Brain pericyte (primary cell): ENCODE results near the gene BAZ2B.
"Not testable (repeated sequence)": the region's sequence is repeated elsewhere in the genome, so short reads cannot be mapped to it uniquely, and the experiment has no call there.

Experiments
- DNase-seq: peaks from one replicate; pipeline ENCODE4 v3.0.0-alpha.2; 2012; ENCODE audit warnings: low read depth, low spot score

BAZ2B gene

DNA sequence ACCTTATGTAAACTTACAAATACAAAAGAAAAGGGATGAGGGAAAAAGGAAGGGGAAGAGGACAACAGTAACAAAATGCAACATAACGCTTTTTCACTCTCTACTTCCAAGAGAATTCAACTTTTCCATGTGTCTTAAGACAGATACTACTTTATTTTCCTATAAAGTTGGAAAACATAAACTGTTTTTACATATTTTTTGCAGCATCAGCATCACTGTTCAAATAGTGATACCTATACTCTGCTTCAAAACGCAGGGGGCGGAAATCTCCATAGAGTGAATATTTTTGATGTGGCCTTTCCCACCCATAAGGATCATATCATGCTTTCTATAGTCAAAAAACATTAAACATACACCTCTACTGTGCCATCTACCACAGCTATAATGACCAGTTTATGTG lies 77.5 kb downstream of the BAZ2B start:
- DNase-seq: no peak

DNA sequence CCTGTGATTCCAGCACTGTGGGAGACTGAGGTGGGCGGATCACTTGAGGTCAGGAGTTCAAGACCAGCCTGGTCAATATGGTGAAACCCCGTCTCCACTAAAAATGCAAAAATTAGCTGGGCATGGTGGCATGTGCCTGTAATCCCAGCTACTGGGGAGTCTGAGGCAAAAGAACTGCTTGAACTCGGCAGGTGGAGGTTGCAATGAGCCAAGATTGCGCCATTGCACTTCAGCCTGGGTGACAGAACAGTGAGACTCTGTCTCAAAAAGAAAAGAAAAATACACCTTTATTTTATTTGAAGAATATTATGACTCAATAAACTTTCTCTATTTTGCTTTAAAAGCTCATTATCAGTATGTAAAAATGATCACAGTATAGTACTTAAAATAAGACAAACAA lies 81.1 kb downstream of the BAZ2B start:
- not testable (repeated sequence) for DNase-seq

GRCh38 chr2:159531475-159531874 lies 84.9 kb downstream of the BAZ2B start:
- no peak for DNase-seq

DNA sequence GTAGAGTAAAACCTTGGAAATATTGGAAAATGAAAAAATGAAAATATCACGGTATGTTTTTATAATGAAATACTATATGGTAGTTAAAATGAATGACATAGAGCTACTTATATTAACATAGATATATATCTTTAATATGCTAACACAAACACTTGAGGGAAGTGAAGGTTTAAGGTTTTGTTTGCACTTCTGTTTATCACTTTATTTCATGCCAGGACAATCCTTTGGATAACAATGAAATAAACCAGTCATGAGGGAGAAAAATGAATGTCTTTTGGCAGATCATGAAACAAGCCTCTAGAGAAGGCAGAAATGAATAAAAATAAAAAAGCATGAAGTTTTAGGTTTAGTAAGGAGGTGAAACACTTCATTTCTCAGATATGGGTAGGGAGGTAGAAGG lies 89.9 kb downstream of the BAZ2B start:
- no peak for DNase-seq

GRCh38 chr2:159525012-159525411 lies 91.3 kb downstream of the BAZ2B start:
- DNase-seq: no peak

- DNase-seq: no peak
These were observed 95.1 kb downstream of the BAZ2B start for GRCh38 chr2:159521272-159521671.

DNA sequence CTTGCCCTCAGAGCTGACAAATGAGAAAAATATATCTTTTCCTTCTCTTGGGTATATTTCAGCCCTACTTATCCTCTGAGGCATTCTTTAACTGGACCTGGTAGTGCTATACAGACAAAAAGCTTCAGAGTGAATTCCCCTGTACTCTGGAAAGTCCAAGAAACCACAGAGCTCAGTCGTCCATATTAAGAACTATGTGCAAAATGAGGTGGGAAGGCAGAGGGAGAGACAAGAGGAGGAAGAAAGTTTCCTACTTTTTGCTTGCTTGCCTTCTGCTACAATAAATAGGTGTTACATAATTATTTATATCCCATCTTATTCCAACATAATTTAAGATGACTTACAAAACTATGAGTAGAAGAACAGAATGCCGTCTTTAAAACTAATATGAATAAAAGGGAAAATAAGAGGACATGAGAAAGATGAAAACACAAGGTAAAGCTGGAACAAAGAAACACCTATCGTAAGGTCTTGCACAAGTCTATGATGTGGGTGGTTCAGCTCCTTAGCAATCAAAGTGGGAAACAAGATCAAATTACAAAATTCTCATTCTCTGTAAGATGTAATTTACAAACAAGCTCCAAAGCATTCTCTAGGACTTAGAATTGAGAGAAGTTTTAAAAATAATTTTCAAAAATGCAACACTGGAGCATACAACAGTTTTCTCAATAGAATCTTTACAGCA lies 97.9 kb downstream of the BAZ2B start:
- no peak for DNase-seq

DNA sequence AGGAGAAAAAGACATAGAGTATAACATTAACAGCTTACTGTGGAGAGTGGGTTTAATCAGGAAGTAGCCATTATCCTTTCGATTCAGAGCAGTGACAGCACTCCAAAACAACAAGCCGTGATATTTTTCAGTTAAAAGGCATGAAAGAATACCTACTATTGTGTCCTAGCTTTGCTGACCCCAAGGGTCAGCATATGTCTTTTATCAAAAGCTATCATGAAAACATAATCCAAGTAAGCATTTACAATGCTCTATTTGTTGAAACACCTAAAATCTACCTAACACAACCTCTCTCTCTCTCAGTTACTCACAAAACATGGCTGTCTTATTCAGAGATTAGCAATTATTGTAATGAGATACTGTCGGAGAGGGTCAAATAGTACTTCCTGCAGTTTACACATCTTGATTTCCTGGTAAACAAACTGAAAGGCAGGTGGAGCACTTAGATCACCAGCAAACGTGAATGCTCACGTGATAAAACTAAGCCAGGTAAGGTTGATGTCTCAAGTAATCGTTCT lies 100.0 kb downstream of the BAZ2B start:
- no peak for DNase-seq

DNA sequence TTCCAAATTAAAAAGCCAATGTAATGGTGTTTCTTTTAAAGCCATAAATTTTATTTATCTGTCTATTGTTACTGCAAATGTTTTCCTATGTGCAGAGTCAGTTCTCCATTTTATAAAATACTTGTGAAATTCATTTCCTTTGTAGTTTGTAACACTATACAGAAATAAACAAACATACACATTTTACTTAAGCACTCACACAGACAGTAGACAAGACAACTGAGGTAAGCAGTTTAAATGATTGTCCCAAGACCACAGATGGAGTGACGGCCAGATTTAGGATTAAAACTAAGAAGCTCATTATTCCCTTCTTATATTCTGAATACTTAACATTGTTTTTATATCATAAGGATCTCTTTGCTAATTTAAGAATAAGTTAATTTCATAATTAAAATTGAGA lies 100.9 kb downstream of the BAZ2B start:
- no peak for DNase-seq

DNA sequence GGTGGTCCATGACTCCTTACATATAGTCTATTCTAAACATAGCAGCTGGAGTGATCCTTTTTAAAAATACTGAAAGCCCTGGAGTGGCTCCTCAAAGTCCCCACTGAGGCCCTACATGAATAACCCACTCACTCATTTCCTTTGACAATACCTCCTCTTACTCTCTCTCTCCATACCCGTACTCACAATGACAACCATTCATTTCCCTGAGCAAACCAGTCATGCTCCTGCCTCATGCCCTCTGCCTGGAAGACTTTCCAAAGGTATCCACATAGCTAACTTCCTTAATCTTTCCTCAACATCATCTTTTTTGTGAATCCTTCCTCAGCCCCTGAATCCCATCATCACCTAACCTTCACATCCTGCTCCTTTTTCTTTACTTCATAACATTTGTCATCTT lies 102.6 kb downstream of the BAZ2B start:
- no peak for DNase-seq

DNA sequence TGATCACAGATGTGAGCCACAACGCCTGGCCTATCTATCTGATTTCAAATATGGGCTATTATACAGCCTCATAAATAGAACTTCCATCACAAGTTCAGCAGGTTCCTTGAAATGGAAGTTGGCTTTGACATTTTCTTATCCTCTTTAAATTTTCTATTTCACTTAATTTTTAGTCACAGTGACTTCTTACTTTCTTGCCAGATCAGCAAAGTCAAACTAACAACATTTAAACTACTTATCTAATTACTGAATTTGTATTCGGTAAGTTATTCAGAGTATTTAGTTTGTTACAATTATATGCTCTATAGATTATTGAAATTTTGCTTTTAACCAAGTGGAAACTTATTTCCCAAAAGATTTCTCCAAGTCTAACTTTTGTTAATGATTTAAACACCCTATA lies 108.2 kb downstream of the BAZ2B start:
- no peak for DNase-seq

DNA sequence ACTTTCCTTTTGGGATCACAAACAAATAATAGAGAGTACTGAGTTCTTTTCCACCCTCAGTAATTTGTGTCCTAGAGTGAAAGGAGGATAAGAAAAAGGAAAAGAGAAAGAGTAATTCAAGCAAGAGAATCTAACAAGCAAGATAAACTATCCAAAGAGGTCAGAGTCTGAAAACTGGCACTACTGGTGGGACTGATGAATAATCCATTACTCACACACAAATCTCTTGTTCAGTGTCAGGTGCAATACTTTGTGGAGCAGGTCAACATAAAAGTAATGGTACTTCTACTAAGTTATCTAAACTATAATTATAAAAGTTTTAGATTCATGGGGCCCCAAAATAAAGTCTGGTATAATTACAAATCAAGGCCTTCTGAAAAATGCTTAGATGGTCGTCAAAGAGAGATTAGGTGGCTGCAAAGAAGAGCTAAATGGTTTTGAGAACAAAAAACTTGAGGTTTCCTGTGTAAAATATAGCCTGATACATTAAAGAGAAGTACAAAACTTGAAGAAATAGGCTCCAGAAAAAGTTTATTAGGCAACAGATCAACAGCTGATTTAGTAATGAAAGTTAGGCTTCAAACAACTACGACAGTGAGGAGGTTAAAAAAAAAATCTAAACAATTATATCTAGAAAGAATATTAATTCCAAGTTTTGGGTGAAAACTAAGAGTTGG lies 109.4 kb downstream of the BAZ2B start:
- no peak for DNase-seq

- DNase-seq: no peak
These were observed 110.1 kb downstream of the BAZ2B start for GRCh38 chr2:159506202-159506601.

- DNase-seq: no peak
These were observed 111.2 kb downstream of the BAZ2B start for GRCh38 chr2:159505196-159505595.

- DNase-seq: no peak
These were observed 114.6 kb downstream of the BAZ2B start for GRCh38 chr2:159501743-159502142.

GRCh38 chr2:159497847-159498246 lies 118.5 kb downstream of the BAZ2B start:
- no peak for DNase-seq

GRCh38 chr2:159497256-159497655 lies 119.1 kb downstream of the BAZ2B start:
- DNase-seq: no peak

- DNase-seq: no peak
These were observed 126.9 kb downstream of the BAZ2B start for GRCh38 chr2:159489476-159489875.

DNA sequence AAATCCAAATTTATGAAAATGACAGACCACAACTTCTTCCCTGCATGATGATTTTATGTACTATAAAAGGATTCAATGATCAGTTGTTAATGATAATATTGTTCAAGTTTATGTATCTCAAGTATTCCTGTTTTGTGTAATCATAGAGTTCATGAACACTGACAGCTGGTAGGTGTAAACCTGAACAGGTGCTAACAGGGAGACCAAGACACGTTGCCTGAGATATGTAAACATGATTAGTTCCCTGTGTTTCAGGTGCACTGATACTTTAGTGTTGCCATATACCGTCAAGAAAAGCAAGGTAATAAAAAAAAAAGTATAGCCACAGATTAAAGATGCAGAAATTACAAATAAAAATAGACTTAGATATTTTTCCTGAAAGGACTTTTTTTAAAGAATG lies 131.8 kb downstream of the BAZ2B start:
- no peak for DNase-seq

GRCh38 chr2:159476329-159476728 lies 140.0 kb downstream of the BAZ2B start:
- DNase-seq: no peak

- DNase-seq: no peak
These were observed 140.6 kb downstream of the BAZ2B start for GRCh38 chr2:159475793-159476192.

DNA sequence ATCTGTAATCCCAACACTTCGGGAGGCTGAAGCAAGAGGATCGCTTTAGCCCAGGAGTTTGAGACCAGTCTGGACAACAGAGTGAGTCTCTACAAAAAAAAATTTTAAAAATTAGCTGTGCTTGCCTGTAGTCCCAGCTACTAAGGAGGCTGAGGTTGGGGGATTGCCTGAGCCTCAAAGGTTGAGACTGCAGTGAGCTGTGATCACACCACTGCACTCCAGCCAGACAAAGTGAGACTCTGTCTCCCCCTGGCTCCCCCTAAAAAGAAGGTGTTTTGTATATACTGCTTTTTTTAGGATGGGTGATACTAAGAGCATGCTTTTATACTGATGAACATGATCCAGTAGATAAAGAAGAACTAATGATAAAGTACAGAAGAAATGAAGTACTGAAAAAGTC lies 145.0 kb downstream of the BAZ2B start:
- DNase-seq: no peak

- no peak for DNase-seq
These were observed 148.1 kb downstream of the BAZ2B start for GRCh38 chr2:159468257-159468656.
